Measurements from ENCODE around the gene BTG1.
"Not testable (repeated sequence)": the region's sequence is repeated elsewhere in the genome, so short reads cannot be mapped to it uniquely, and the experiment has no call there.

Gene BTG1

DNA sequence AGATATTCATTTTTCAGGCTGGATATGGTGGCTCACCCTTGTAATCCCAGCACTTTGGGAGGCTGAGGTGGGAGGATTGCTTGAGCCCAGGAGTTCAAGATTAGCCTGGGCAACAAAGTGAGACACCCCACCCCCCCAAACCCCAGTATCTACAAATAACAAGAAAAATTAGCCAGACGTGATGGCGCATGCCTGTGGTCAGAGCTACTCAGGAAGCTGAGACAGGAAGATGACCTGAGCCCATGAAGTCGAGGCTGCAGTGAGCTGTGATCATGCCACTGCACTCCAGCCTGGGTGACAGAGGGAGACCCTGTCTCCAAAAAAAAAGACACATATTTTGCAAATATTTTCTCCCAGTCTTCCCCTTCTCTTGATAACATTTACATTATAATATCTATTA lies 51.3 kb downstream of the BTG1 start:
- DNase-seq, result not testable (repeated sequence)
